GM19372 (cell line): ENCODE data around the gene GRAP2.

Experiments
- ATAC-seq: cut with Tn5 transposase; IDR thresholded peaks from one replicate; pipeline ENCODE4 v1.9.1; 2021; ENCODE audit warnings: mild to moderate bottlenecking, low read depth, moderate library complexity; ENCODE audit not compliant: unreplicated experiment

Gene GRAP2

GRCh38 chr22:39920134-39920743, 19.4 kb downstream of the GRAP2 start:
- no peak for ATAC-seq

- no peak for ATAC-seq
Observed at GRCh38 chr22:39923696-39924095, 22.8 kb downstream of the GRAP2 start.

GRCh38 chr22:39924286-39924685, 23.4 kb downstream of the GRAP2 start:
- ATAC-seq = no peak

- no peak for ATAC-seq
Observed at GRCh38 chr22:39925273-39925672, 24.4 kb downstream of the GRAP2 start.

- ATAC-seq = no peak
Observed at GRCh38 chr22:39925909-39926679, 25.2 kb downstream of the GRAP2 start.

- ATAC-seq = no peak
Observed at GRCh38 chr22:39926753-39927152, 25.9 kb downstream of the GRAP2 start.

GRCh38 chr22:39927544-39927943, 26.7 kb downstream of the GRAP2 start:
- no peak for ATAC-seq

GRCh38 chr22:39928536-39929520, 27.9 kb downstream of the GRAP2 start:
- ATAC-seq = no peak

- no peak for ATAC-seq
Observed at GRCh38 chr22:39931251-39931650, 30.4 kb downstream of the GRAP2 start.

GRCh38 chr22:39932166-39932565, 31.3 kb downstream of the GRAP2 start:
- ATAC-seq = no peak

- ATAC-seq = no peak
Observed at GRCh38 chr22:39932918-39933649, 32.2 kb downstream of the GRAP2 start.

GRCh38 chr22:39933741-39934140, 32.9 kb downstream of the GRAP2 start:
- ATAC-seq = no peak

GRCh38 chr22:39935116-39935515, 34.2 kb downstream of the GRAP2 start:
- no peak for ATAC-seq

- ATAC-seq = no peak
Observed at GRCh38 chr22:39935612-39936011, 34.7 kb downstream of the GRAP2 start.

- ATAC-seq = no peak
Observed at GRCh38 chr22:39936523-39937145, 35.8 kb downstream of the GRAP2 start.

GRCh38 chr22:39937906-39938305, 37.0 kb downstream of the GRAP2 start:
- ATAC-seq = no peak

- ATAC-seq = no peak
Observed at GRCh38 chr22:39938509-39939111, 37.7 kb downstream of the GRAP2 start.

- ATAC-seq = no peak
Observed at GRCh38 chr22:39939830-39940229, 38.9 kb downstream of the GRAP2 start.

GRCh38 chr22:39940757-39941305, 39.9 kb downstream of the GRAP2 start:
- ATAC-seq = no peak
